ENCODE results near the gene SLC38A7.

GRCh38 chr16:58640949-58641348 lies 43.6 kb downstream of the SLC38A7 start:
- no peak for TF ChIP-seq CTCF (IDR thresholded peaks at IDR 0.05; ENCODE audit: insufficient read depth, low read length)
- no peak for TF ChIP-seq POLR2AphosphoS5 (IDR thresholded peaks at IDR 0.05; ENCODE audit: low read depth)

All from HL-60 (cell line).